ENCODE results near the gene C2CD4D. TPM values are rescaled to one million over a fixed set of nuclear protein-coding genes. Genes with fewer than 3 reads are reported as not detected.

C2CD4D gene
- total and polyA plus RNA-seq, 2 of the 13 experiments (the other 11 are each of a cell fraction or from before 2014, with no cell fraction given), result not detected

GRCh38 chr1:151806170-151806569 is 33.5 kb downstream of the C2CD4D start:
- H3K4me2 ChIP-seq (ENCODE audit: low read depth, low read length), result no peak overlapping the region
- peaks cover 11% of the 10 kb centered on the region; the same call in 1 of the 2 replicates for H3K4me1 ChIP-seq (ENCODE audit: insufficient read depth, low read length)
- CTCF ChIA-PET (ENCODE audit: low intra/inter-chr PET ratio, low total read pairs), result no interaction called here
- H3K27ac ChIP-seq (ENCODE audit: extremely low read length, insufficient read depth, low read length), result no peak overlapping the region
- POLR2A ChIA-PET, result interaction anchor here (0.7 kb wide), 1 partner anchor 16 kb away, joined by 4 read pairs; the partner anchor contains the start of gene TDRKH
- in situ Hi-C loops (cut with HindIII; ENCODE audit: extremely low pct_ligation_motif_present, low pct_unique_long_range_greater_than_20kb), result no loop called here
- no peaks in the 10 kb centered on the region for H4K20me1 ChIP-seq (ENCODE audit: insufficient read depth, low read length)
- intact Hi-C loops (cut with micrococcal nuclease; ENCODE audit: unreplicated experiment), result no loop called here
- DNase-seq (ENCODE audit: low spot score), result no peak
- BruUV-seq (replicated peaks), result no TSS peak
- no peak for TF ChIP-seq TRIM24 (CRISPR knock-in tag; IDR thresholded peaks at IDR 0.05)
- FAIRE-seq, result no peak
- no peak for ATAC-seq
- no peak overlapping the region for H2AFZ ChIP-seq (ENCODE audit: low read length)
- H3K79me2 ChIP-seq (ENCODE audit: insufficient read depth, low read length), result no peaks in the 10 kb centered on the region
- H3K9me3 ChIP-seq (ENCODE audit: low read length), result no peaks in the 10 kb centered on the region
- no peak overlapping the region for H3K9ac ChIP-seq (ENCODE audit: insufficient read depth, low read depth, low read length)
- no peaks in the 10 kb centered on the region; a peak in 2 of 5 replicates for H3K27me3 ChIP-seq (ENCODE audit: control insufficient read depth in 1 of 2, insufficient read depth in 2 of 2, low read length in 2 of 2)
- 90% methylated on average over 7 of the region's 7 CpGs for WGBS (ENCODE audit: low lambda C conversion rate)
- no peak overlapping the region for H3K4me3 ChIP-seq (replicated peaks in 1 of 3; ENCODE audit: insufficient read depth in 1 of 3, low read depth in 2 of 3, low read length in 3 of 3)
- no peaks in the 10 kb centered on the region for H3K36me3 ChIP-seq (replicated peaks in 1 of 2; ENCODE audit: control insufficient read depth in 1 of 2, insufficient read depth in 2 of 2, low read length in 2 of 2)

DNA sequence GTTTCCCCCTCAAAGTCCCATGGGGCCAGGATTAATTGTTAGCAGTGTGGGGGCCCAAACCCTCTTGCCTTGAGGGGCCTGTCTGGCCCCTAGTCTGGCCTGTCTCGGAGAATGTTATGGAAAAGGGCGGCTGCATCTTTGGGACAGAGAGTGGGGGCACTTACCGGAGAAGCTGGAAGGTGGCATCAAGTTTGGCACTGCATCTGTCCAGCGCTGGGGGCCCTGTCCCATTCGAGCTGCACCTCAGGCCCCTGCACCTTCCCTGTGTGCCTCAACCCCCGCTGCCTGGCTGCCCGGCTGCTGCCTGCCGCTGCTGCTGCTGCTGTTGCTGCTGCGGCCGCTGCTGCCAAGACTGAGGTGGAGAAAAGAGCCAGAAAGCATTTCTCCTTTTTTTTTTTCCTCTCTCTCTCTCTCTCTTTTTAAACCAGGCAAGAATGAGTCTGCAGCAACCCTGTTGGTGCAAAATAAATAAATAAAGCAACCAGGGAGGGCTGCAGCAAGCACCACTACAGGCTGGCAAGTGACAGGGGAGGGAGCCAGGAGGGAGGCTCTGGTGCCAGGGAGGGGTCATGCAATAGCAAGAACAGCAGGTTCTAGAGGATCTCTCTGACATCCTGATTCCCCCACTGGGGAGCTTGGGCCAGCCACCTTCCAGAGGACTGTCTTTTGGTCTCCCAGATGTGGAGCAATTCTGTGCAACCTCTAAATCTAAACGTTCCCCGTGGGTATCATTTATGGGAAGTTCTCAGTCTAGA is 34.4 kb downstream of the C2CD4D start, which contains the start of gene LINGO4:
LINGO4 (minus strand) TSS at position 354 of the 755 bp plus-strand sequence. CDS start 2,715 bp downstream, outside the sequence.
- Histone ChIP-seq H3K79me2 (ENCODE audit: insufficient read depth, low read length) (no peaks in the 10 kb centered on the region), H3K4me2 (ENCODE audit: low read depth, low read length) (no peak within 1 kb of the TSS), H3K9ac (ENCODE audit: insufficient read depth, low read depth, low read length) (no peak within 1 kb of the TSS), H2AFZ (ENCODE audit: low read length) (no peak within 1 kb of the TSS), H3K4me1 (ENCODE audit: insufficient read depth, low read length) (peaks cover 11% of the 10 kb centered on the region; the same call in 1 of the 2 replicates), H3K36me3 (replicated peaks in 1 of 2; ENCODE audit: control insufficient read depth in 1 of 2, insufficient read depth in 2 of 2, low read length in 2 of 2) (no peaks in the 10 kb centered on the region), H3K4me3 (replicated peaks in 1 of 3; ENCODE audit: insufficient read depth in 1 of 3, low read depth in 2 of 3, low read length in 3 of 3) (no peak within 1 kb of the TSS), H3K9me3 (ENCODE audit: low read length) (no peaks in the 10 kb centered on the region), H3K27ac (ENCODE audit: extremely low read length, insufficient read depth, low read length) (no peak within 1 kb of the TSS), H4K20me1 (ENCODE audit: insufficient read depth, low read length) (no peaks in the 10 kb centered on the region), H3K27me3 (ENCODE audit: control insufficient read depth in 1 of 2, insufficient read depth in 2 of 2, low read length in 2 of 2) (peaks cover 0 to 3% of the 10 kb centered on the region in 2 experiments; a peak in 3 of 5 replicates)
- no TSS peak for BruUV-seq (replicated peaks)
- DNase-seq (ENCODE audit: low spot score), result no peak
- FAIRE-seq, result no peak
- ATAC-seq, result no peak
- WGBS (ENCODE audit: low lambda C conversion rate), result 80% methylated on average over 7 of the region's 12 CpGs
- POLR2A ChIA-PET, result no interaction called here
- CTCF ChIA-PET (ENCODE audit: low intra/inter-chr PET ratio, low total read pairs), result no interaction called here
- TF ChIP-seq KLF13 (CRISPR knock-in tag; IDR thresholded peaks at IDR 0.05) (no peak), RNF219 (CRISPR knock-in tag; IDR thresholded peaks at IDR 0.05) (no peak), ZKSCAN1 (IDR thresholded peaks at IDR 0.05; ENCODE audit: low read length) (no peak), ELF3 (CRISPR knock-in tag; IDR thresholded peaks at IDR 0.05) (no peak), HNF4A (CRISPR knock-in tag; IDR thresholded peaks at IDR 0.05) (no peak), ZNF678 (CRISPR knock-in tag; IDR thresholded peaks at IDR 0.05) (no peak), ZC3H4 (CRISPR knock-in tag; IDR thresholded peaks at IDR 0.05; ENCODE audit: borderline replicate concordance) (no peak), ZFP36 (IDR thresholded peaks at IDR 0.05; ENCODE audit: borderline replicate concordance, low read depth, low read length, partially characterized antibody) (no peak), THYN1 (CRISPR knock-in tag; IDR thresholded peaks at IDR 0.05; ENCODE audit: borderline replicate concordance, low read depth) (no peak), ARNTL (CRISPR knock-in tag; IDR thresholded peaks at IDR 0.05) (no peak), ZNF337 (CRISPR knock-in tag; IDR thresholded peaks at IDR 0.05; ENCODE audit: borderline replicate concordance, low read depth) (no peak), ZNF550 (CRISPR knock-in tag; IDR thresholded peaks at IDR 0.05; ENCODE audit: borderline replicate concordance) (no peak), ZNF432 (CRISPR knock-in tag; IDR thresholded peaks at IDR 0.05; ENCODE audit: borderline replicate concordance) (no peak)
- in situ Hi-C loops (cut with HindIII; ENCODE audit: extremely low pct_ligation_motif_present, low pct_unique_long_range_greater_than_20kb) (no loop called here), intact Hi-C loops (cut with micrococcal nuclease; ENCODE audit: unreplicated experiment) (no loop called here)

Data from HepG2 (cell line).